ENCODE measurements around the gene CCDC74A.
"Not testable (repeated sequence)": the region's sequence is repeated elsewhere in the genome, so short reads cannot be mapped to it uniquely, and the experiment has no call there.

Gene CCDC74A

GRCh38 chr2:131556998-131557397 lies 29.3 kb downstream of the CCDC74A start:
- no peak for DNase-seq (ENCODE audit: low read depth in 2 of 2)

- DNase-seq (ENCODE audit: low read depth in 2 of 2), result no peak
Observed at GRCh38 chr2:131557558-131558321, 30.1 kb downstream of the CCDC74A start.

DNA sequence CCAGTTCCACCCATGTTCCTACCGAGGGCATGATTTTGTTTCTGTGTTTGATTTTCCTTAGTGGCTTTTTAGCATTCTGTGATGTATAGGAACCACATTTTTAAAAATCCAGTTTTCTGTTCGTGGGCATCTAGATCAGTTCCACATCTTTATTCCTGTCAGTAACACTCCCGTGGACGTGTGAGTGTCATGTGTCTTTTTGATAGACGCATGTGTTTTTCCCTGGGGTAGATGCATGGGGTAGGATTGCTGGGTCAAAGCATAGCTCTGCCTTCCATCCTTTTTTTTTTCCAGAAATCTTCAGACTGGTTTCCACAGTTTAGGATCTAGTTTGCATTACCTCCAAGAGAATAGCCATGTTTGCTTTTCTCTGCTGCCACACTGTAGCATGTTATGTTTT lies 38.7 kb downstream of the CCDC74A start:
- DNase-seq (ENCODE audit: low read depth in 2 of 2), result no peak

GRCh38 chr2:131567891-131568290 lies 40.2 kb downstream of the CCDC74A start:
- no peak for DNase-seq (ENCODE audit: low read depth in 2 of 2)

DNA sequence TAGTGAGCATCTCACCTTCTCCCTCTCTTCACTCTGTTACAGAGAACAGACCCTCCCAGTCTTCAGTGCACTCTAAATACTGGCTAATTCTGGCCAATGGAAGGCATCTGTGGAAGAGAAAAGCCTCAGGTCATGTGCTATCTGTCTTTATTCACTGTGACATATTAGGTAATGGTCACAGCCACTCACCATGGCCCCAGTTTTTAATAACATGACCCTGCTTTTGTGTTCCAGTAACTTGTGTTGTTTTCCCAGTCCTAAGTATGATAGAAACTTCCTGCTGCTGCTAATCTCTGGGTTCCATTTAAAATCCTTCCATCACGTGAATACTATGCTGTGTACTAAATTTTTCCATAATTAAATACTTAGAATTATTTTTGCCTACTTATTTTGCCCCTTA lies 40.7 kb downstream of the CCDC74A start:
- not testable (repeated sequence) for DNase-seq (ENCODE audit: low read depth in 2 of 2)

DNA sequence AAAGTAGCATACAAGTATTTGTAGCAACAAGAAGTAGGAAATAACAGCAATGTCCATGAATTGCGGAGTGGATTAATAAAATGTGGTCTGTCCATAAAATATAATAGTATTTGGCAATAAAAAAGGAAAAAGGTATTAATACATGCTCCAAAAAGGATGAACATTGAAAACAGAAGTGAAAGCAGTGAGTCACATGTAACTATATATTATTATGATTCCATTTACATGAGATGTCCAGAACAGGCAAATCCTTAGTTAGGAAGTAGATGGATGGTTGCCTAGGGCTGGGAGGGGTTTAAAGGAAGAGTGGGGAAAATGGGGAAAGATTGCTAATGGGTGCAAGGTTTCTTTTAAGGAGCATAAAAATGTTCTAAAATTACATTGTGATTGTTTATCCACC lies 44.5 kb downstream of the CCDC74A start:
- DNase-seq (ENCODE audit: low read depth in 2 of 2), result no peak

DNA sequence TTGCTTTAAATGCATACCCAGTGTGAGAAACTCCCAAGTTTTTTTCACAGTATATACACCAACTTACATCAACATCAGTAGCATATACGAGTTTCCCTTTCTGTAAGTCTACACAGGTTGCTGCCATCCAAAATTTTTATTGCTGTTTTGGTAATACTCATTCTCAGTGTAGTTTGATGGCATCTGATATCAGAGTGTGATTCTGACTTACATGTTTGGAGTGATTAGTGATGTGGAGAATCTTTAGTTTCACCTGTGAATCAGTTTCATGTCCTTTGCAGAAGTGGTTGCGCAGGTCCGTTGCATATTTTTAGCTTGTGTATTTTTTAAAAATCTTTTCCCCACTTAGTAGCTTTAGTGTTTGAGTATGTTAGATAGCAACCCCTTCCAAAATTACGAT lies 50.1 kb downstream of the CCDC74A start:
- no peak for DNase-seq (ENCODE audit: low read depth in 2 of 2)

- no peak for DNase-seq (ENCODE audit: low read depth in 2 of 2)
Observed at GRCh38 chr2:131580187-131580586, 52.5 kb downstream of the CCDC74A start.
